Glomerular visceral epithelial cell (primary cell): ENCODE results near the gene PRKCA.
"Not testable (repeated sequence)": the region's sequence is repeated elsewhere in the genome, so short reads cannot be mapped to it uniquely, and the experiment has no call there.

Experiments used
- DNase-seq: peaks from one replicate; pipeline ENCODE4 v3.0.0-alpha.2; 2016; ENCODE audit errors: extremely low spot score

PRKCA gene

DNA sequence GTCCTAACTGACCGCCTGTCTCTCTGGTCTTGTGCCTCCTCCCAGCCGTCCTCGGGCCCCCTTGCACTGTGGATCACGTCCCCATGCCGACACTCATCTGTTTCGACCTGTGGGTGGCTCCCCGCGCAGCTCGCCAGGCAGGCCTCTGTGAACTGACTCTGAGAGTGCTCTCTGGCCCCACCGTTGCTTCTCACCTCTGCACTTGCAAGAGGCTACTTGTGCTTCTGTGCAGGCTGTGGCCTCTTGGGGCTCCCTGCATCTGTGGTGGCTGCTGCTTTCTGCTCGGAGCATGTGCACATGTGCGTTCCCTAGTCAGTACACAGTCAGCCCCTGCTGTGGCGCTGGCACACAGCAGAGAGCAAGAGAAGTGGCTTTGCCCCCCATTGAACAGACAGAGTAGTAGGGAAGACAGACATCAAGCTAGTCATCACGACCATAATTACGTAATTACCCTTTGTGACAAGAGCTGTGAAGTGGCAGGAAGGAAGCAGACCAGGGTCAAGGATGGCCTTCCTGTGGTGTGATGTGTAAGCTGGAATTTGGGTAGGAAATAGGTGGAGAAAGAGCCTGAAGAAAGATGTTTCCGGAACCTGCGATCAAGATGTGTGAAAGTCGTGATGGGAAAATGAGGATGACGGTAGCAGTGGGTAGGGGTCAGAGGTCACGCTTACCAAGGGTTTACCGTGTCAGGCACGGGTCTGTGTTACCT lies 276.5 kb downstream of the PRKCA start:
- DNase-seq = no peak

DNA sequence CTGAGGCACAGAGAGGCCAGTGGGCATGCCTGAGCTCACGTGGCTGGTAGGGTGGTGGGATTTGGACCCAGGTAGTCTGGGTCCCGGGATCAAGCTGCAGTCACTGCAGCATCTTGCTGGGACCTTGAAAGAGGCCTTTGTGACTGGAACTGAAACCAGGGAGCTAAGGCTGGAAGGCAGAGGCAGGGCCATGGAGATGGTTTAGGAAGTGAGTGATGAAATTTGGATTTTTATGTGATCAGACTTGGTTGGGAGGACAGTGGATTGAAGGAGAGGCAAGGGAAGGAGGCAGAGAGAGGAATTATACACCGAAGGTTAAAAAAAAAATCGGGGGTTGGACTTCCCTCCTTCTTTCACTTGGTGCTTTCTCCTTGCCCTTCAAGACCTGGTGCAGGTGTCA lies 277.1 kb downstream of the PRKCA start:
- no peak for DNase-seq

DNA sequence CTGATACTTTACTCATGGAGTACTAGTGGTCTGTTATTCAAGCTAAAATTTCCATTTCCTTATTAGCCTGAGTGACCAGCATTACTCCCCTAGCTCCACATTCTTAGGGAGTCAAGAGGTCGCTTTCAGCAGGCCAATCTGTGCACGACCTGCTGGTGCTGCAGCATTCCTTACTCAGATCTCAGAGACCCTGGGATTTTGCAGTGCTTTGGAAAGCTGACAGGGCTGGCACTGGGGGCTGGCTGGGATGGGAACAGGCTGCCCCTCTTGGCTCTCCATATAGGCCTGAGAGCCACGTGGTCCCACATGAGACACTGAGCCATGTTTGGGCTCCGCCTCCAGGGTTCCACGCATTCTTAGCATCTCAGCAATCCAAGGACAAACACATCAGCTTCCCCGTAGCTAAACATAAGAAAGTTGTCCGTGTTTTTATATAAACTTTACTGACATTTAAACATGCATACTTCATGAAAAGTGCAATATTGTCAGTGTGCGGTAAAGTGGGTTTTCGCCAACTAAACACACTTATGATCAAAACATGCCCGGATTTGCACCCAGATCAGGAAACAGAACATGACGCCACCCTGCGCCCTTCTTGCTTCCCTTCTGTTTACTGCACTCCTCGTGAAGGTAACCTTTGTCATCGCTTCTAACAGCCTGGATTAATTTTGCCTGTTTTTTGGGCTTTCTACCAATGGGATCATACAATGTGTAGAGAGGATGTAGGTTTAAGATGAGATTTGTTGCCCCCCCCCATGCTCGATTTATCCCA lies 278.0 kb downstream of the PRKCA start:
- peak; percentile 40 for DNase-seq

DNA sequence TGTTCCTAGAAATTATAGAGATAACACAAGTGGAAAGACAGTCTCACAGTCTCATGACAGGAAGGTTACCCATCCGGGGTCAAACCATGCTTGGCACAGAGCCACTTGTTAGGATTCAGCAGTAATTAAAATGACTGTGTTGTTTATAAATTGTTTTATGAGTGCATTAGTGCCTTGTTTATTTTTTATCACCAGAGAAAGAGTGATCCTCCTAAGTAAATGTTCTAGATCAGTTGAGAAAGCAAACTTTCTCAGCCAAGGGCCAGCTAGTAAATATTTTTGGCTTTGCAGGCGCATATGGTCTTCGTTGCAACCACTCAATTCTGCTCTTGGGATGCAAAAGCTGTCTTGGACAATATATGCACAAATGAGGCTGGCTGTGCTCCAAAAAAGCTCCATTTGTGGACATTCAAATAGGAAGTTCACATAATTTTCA lies 278.6 kb downstream of the PRKCA start:
- DNase-seq = no peak

DNA sequence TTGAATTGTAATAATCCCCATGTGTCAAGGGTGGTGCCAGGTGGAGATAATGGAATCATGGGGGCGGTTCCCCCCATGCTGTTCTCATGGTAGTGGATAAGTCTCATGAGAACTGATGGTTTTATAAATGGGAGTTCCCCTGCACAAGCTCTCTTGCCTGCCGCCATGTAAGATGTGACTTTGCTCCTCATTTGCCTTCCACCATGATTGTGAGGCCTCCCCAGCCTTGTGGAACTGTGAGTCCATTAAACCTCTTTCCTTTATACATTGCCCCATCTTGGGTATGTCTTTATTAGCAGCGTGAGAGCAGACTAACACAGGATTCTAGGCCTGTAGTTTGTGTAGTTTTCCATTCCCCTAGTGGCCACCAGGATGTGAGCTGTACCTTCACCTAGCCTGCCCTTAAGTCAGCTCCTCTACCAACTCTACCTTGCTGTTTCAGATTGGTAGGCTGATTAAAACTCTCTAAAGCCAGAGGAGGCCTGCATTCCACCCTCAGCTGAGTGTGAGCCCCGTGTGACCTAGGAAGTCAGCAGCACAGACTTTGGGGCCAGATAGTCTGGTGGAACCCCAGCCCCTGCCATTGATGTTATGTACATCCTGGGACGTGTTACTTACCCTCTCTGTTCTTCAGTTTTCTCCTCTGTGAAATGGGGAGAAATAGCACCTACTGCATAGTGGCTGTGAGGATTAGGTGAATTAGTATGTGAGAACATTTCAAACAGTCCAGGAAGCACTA lies 280.1 kb downstream of the PRKCA start:
- DNase-seq = no peak

DNA sequence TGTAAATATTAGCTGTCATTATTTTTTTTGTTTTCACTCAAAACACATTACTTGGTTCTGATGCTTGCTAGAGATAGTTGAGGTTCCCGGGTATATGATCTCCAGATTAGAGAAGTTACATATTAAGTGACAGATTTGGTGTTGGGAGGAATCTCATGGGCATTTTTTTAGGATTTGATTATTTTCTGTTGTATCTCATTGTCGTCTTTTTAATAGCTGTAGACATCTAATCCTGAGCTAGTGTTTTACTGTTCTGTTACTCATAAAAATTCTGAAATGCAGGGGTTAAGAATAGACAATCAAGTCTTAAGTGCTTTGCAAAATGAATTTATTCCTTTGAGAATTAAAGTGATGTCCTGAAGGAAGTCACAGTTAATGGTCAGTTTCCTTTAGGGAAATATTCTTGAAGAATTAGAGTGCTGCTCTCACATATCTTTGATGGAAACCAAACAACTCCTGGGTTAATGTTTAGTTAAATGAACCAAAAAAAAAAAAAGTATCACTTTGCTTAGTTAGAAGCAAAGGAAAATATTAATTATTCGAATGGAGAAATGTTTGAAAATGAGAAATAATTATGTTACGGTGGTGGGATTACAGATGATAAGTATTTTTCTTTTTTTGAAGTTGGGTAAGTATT lies 280.8 kb downstream of the PRKCA start:
- DNase-seq = no peak

DNA sequence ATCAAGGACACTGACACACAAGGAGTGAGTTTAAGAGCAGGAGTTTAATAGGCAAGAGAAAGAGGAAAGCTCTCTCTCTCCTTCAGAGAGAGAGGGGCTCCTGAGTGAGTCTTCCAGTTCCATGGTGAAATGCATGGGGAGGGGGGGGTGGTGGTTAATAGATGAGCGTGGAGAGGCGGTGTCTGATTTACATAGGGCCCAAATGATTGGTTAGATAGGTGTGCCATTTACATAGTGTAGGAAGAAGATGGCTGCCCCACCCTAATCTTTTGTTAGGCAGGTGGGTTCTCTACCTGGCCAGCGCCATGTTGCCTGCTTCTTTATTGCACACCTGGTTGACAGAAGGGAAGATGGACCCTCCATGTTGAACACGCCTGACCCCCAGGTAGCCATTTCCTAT lies 282.5 kb downstream of the PRKCA start:
- DNase-seq = no peak

DNA sequence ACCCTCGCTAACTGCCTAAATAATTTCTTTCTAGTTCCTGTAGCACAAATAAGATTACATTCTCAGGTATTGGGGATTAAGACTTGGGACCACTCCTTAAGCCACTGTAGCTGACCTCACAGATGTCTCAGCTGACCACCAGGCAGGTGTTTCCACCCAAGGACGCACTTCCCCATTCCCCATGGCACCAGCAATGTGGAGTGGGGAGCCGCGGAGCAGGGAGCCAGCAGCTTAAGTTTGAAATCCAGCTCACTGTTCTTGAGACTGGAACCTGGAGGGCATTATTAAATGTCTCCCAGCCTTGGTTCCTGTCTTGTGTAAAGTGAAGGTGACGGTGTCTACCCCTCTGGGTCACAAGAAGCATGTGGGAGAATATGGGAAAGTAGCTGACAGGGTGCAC lies 283.1 kb downstream of the PRKCA start:
- DNase-seq = no peak

DNA sequence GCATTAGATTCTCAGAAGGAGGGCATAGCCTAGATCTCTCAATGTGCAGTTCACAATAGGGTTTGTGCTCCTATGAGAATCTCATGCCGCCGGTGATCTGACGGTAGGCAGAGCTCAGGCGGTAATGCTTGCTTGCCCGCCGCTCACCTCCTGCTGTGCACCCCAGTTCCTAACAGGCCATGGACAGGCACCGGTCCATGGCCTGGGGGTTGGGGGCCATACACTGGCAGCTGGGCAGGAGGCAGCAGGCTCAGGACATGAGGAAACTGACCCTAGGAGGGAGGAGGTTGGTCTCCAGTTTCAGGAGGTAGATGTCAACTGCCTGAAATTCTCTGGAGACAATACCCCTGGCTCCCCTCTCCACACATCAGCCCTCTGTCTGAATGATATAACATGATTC lies 287.5 kb downstream of the PRKCA start:
- DNase-seq = no peak

DNA sequence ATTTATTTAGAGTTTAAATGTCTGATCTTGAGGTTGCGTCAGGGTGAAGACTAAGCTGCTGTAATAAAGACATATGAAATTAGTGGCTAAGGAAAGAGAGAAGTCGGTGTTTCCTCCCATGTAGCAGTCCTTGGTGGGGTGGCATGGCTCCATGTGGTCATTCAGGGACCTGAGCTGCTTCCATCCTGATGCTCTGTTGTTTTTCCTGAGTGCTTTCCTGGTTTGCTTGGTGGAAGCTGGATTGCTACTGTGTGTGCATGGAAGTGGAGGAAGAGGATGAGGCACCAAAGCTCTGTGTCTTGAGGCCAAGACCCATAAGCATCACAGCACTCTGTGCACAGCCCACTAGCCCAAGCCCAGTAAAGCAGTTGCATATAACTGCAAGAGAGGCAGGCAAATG lies 290.7 kb downstream of the PRKCA start:
- DNase-seq = no peak

DNA sequence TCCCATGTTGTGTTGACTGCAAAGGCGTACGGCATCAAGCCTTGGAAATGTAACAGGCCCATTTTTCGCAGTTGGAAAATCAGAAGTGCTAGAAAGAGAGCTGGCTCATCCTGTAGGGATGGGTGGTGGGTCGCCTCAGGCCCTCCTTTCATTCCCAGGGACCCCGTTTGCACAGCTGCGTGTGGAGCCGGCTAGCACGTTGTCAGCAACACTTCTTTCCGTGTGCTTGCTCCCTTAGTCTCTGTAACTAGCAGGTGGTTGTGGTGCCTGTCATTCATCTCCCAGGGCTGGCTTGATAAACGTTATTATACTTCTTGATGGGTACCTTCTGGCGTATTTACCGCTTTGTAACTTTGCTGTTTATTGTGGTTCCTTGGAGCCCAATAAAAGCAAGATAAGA lies 293.5 kb downstream of the PRKCA start:
- DNase-seq = no peak

DNA sequence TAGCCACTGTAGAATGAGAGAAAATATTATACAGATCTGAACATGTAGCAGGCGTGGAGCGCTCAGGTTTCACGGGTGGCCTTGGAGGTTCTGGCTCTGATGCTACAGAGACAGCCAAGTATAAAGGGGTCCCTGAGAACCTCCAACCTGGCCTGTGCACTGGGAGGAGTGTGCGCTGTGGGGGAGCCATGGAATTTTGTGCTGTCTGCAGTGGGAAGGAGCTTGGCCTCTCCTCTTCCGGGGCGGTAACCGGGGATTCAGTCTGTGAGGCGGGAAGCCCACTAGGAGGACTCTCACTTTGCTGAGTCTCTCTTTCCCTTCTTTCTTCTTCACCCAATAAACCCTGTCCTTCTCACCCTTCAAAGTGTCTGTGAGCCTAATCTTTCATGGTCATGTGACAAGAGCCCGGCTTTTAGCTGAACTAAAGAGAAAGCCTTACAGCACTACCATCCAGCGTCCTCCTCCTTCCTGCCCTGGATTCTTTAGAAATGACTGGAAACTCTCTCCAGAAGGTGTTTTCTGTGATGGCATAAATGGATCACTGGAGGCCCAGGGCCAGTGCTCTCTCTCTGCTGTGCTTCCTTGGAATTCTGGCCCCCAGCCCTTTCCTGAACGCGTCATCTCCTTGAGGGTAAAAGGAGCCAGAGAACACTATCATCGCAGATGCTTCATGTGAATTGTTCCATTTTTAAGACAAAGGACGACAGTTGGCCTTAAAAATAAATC lies 300.4 kb downstream of the PRKCA start:
- no peak for DNase-seq

DNA sequence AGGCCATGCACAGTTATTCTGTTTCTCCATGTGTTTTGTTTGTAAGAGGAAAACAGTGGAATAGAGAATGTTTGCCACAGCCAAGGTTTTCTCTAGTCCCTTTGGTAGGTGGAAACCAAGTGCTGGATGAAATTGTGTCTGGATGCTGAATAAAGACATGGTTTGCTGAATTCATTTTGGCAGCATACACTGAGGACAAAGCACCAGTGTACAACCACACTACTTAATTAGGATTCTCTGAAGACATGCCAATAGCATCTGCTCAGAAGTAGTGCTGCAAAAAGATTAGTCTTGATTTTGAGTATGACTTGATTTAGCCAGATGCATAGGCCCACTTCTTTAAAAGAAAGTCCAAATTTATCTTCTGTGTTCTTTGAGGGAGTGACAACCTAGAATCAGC lies 302.0 kb downstream of the PRKCA start:
- no peak for DNase-seq

DNA sequence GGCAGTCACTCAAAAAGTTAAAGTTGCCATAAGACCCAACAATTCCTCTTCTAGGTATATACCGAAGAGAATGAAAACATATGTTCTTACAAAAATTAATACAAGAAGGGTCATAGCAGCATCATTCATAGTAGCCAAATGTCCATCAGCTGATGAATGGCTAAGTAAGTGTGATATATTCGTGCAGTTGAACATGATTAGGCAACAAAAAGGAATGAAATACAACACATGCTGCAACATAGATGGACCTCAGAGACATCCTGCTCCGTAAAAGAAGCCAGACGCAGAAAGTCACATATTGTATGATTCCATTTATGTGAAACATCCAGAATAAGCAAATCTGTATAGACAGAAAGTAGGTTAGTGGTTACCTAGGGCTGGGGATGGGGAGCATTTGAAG lies 303.1 kb downstream of the PRKCA start:
- DNase-seq = no peak

DNA sequence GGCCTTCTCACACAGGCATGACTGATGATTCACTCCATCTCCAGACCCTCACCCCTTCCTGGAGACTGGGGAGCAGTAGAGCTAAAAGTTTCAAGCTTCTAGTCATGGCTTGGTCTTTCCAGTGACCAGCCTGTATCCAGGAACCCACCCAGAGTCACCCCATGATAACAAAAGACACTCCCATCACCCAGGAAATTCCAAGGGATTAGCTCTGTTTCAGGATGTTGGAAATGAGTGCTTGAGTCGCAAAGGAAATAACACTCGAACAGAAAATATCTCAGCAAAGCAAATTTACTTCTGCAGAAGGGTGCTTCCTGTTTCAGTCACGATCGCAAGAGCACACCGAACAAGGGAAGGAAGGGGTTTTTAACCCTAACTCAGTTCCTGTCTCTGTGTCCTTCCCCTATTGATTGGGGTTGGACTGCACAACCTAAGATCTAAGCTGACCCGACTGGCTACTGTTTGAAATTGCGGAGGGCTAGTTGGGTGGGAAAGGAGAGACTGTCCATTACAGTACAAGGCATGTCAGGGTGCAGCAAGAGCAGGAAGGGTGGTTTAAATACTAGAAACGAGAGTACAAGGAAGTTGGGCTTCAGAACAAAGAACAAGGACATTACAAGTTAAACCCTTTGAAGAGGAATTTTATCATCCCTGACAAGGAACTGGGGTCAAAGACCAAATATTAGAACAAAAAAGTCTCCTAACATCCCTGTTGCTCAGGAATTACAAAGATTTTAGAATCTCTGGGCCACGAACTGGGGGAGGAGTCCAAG lies 308.1 kb downstream of the PRKCA start:
- no peak for DNase-seq

DNA sequence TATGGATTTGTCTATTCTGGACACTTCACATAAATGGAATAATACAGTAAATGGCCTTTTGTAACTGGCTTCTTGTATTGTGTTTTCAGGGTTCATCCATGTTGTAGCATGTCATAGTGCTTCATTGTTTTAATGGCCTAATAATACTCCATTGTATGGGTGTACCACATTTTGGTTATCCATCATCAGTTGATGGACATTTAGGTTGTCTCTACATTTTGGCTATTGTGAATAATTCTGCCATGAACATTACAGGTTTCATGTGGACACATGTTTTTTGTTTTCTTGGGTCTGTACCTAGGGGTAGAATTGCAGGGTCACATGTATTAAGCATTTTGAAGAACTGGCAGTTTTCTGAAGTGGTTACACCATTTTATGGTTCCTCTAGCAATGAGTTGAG lies 309.0 kb downstream of the PRKCA start:
- no peak for DNase-seq

DNA sequence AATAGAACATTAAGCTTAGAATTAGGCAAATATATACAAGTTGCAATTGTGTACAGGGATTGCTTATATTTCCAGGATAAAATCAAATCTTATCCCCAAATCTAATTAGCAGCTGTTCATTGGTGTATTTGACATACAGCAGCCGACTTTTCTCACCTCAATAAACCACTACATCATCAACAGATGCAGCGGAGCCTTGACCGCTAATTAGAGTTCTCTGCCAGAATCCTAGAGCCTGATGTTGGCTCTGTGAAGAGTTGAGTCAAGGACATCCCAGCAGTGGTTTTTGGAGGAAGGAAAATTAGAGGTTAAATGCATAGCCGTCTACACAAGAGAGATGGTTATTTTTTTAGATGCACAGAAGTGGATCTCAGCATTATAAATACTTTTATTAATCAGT lies 310.6 kb downstream of the PRKCA start:
- no peak for DNase-seq

DNA sequence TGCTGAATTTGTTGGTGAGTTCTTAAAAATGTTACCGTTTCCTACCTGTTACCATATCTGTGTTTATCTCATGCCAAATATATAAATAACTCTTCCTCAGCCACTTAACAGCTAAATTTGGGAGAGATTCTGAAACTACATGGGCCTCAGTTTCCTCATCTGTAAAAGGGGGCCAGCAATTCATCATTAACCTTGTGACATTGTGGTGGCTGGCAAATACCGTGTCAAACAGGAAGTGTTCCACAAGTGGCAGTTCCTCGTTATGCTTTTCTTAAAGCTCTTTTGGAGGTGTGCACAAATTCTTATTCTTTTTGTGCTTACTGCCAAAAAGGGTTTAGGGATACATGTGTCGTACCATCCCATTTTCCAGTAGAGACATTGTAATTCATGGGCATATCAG lies 312.1 kb downstream of the PRKCA start:
- no peak for DNase-seq

DNA sequence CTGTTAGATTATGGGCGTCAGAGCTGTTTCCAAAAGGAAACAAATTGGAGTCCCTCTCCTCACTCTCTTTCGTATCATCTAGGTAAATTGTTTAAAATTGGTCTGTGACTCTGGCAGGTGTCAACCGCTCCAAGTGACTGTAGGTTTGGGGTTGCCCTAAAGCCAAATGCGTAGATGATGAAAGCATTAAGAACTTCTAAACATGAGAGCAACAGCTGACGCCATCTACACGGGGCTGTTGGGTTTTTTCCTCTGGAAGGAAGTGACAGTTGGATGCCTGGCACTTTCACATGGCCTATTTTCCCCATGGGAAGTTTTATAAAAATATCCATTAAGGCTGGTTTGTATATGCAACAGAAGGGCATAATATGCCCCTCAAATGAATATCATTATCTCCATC lies 316.8 kb downstream of the PRKCA start:
- DNase-seq = no peak

DNA sequence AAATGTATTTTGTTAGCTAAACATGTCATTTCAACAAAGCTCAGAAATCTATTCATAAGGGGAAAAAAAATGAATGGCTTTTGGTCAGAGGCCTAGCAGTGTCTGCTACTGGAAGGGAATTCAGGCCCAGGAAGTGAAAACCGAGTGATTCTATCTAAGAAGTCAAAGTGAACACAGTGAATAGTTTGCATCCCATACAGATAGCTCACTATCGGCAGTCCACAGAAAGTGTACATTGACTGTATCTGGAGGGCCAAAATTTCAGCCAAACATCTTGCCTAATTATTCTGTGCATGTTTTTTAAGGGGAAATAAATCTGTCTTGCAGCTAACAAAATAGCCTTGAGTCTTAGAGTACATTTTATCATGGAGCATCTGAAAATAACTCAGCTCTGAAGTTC lies 318.1 kb downstream of the PRKCA start:
- no peak for DNase-seq

DNA sequence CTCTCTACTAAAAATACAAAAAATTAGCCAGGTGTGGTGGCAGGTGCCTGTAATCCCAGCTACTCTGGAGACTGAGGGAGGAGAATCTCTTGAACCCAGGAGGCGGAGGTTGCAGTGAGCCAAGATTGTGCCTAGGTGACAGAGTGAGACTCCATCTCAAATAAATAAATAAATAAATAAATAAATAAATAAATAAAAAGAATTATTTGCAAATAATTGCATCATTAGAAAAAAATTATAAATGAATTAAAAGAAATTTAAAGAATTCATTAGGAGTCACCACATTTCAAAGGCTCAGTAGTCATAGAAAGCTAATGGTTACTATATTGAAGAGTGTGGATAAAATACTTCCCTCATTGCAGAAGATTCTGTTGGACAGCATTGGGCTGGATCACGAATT lies 322.2 kb downstream of the PRKCA start:
- not testable (repeated sequence) for DNase-seq
